Trophoblast cell (in vitro differentiated cells and primary cell): Measurements from ENCODE around the gene NFATC2.
A peak's percentile ranks its signal among the peaks of the same experiment; 100 is the strongest.
"Not testable (repeated sequence)": the region's sequence is repeated elsewhere in the genome, so short reads cannot be mapped to it uniquely, and the experiment has no call there.

Experiments used
- DNase-seq, 2 donors: peaks; one replicate each; pipeline ENCODE4 v3.0.0-alpha.2; 2016
- H2AFZ ChIP-seq: 2 replicates; pipeline ENCODE4 v1.6.1; 2013; ENCODE audit warnings: low read length, moderate library complexity, mild to moderate bottlenecking; ENCODE audit not compliant: insufficient read depth, poor library complexity
- H2AK5ac ChIP-seq: 2 replicates; pipeline ENCODE4 v1.6.1; 2013; ENCODE audit warnings: mild to moderate bottlenecking, low read length
- H2BK120ac ChIP-seq: 2 replicates; pipeline ENCODE4 v1.6.1; 2013; ENCODE audit warnings: low read length, mild to moderate bottlenecking, moderate library complexity; ENCODE audit not compliant: insufficient read depth, poor library complexity
- H2BK12ac ChIP-seq: 2 replicates; pipeline ENCODE4 v1.6.1; 2013; ENCODE audit warnings: mild to moderate bottlenecking, low read length, moderate library complexity
- H2BK5ac ChIP-seq: 2 replicates; pipeline ENCODE4 v1.6.1; 2013; ENCODE audit warnings: low read length, low read depth, moderate library complexity, mild to moderate bottlenecking; ENCODE audit not compliant: poor library complexity
- H3K14ac ChIP-seq: 2 replicates; pipeline ENCODE4 v1.6.1; 2013; ENCODE audit warnings: mild to moderate bottlenecking, low read length
- H3K18ac ChIP-seq: 2 replicates; pipeline ENCODE4 v1.6.1; 2013; ENCODE audit warnings: mild to moderate bottlenecking, low read length
- H3K23ac ChIP-seq: 2 replicates; pipeline ENCODE4 v1.6.1; 2013; ENCODE audit warnings: low read length
- H3K27ac ChIP-seq: 2 replicates; pipeline ENCODE4 v1.5.1; 2013; ENCODE audit warnings: low read depth, mild to moderate bottlenecking, inconsistent platforms, low read length, moderate library complexity
- H3K27me3 ChIP-seq: 2 replicates; pipeline ENCODE4 v1.6.1; 2013; ENCODE audit warnings: inconsistent platforms, mild to moderate bottlenecking, low read length, moderate library complexity; ENCODE audit not compliant: insufficient read depth
- H3K36me3 ChIP-seq, 2 experiments: 1 replicate in 1 of 2; 2 replicates in 1 of 2; pipeline ENCODE4 v1.6.1; 2013; ENCODE audit warnings: low read length in 2 of 2, mild to moderate bottlenecking in 2 of 2, moderate library complexity in 1 of 2; ENCODE audit not compliant: insufficient read depth in 2 of 2, control insufficient read depth in 1 of 2
- H3K4ac ChIP-seq: 2 replicates; pipeline ENCODE4 v1.6.1; 2013; ENCODE audit warnings: low read depth, mild to moderate bottlenecking, low read length, moderate library complexity
- H3K4me1 ChIP-seq, 2 experiments: 1 replicate in 1 of 2; 2 replicates in 1 of 2; pipeline ENCODE4 v1.6.1; 2013; ENCODE audit warnings: low read length in 2 of 2, mild to moderate bottlenecking in 2 of 2, moderate library complexity in 1 of 2; ENCODE audit not compliant: insufficient read depth in 2 of 2, control insufficient read depth in 1 of 2
- H3K4me2 ChIP-seq: 2 replicates; pipeline ENCODE4 v1.6.1; 2013; ENCODE audit warnings: inconsistent platforms, mild to moderate bottlenecking, low read length, moderate library complexity
- H3K4me3 ChIP-seq: 2 replicates; pipeline ENCODE4 v1.5.1; 2013; ENCODE audit warnings: mild to moderate bottlenecking, low read depth, low read length, inconsistent platforms
- H3K79me1 ChIP-seq: one replicate; pipeline ENCODE4 v1.6.1; 2013; ENCODE audit warnings: low read length
- H3K79me2 ChIP-seq: 2 replicates; pipeline ENCODE4 v1.6.1; 2013; ENCODE audit warnings: low read length, mild to moderate bottlenecking; ENCODE audit not compliant: control insufficient read depth, insufficient read depth, poor library complexity
- H3K9ac ChIP-seq: 2 replicates; pipeline ENCODE4 v1.6.1; 2013; ENCODE audit warnings: mild to moderate bottlenecking, low read length
- H3K9me3 ChIP-seq: 2 replicates; pipeline ENCODE4 v1.6.1; 2013; ENCODE audit warnings: low read depth, mild to moderate bottlenecking, control low read depth, inconsistent platforms, low read length; ENCODE audit not compliant: insufficient read depth
- H4K12ac ChIP-seq: 2 replicates; pipeline ENCODE4 v1.6.1; 2013; ENCODE audit warnings: low read depth, mild to moderate bottlenecking, low read length, moderate library complexity
- H4K8ac ChIP-seq: 2 replicates; pipeline ENCODE4 v1.6.1; 2013; ENCODE audit warnings: low read depth, mild to moderate bottlenecking, low read length, moderate library complexity
- H4K91ac ChIP-seq: one replicate; pipeline ENCODE4 v1.6.1; 2013; ENCODE audit warnings: low read depth, mild to moderate bottlenecking, low read length, moderate library complexity
- WGBS: extraction: QIAGEN DNeasy Blood & Tissue Kit; methylation state at CpG from one replicate; pipeline ENCODE4 v1.1.7; 2013; ENCODE audit warnings: missing lambda C conversion rate; ENCODE audit not compliant: insufficient read length, insufficient coverage; ENCODE audit errors: extremely low coverage; 5-methylcytosine and 5-hydroxymethylcytosine counted together

Gene NFATC2

GRCh38 chr20:51463560-51463959 is 79.0 kb downstream of the NFATC2 start:
- no peak overlapping the region for H3K18ac ChIP-seq
- no peak overlapping the region for H4K91ac ChIP-seq
- peaks cover 7 to 12% of the 10 kb centered on the region in 2 experiments for H3K36me3 ChIP-seq
- H4K8ac ChIP-seq = no peak overlapping the region
- no peak overlapping the region for H3K4me2 ChIP-seq
- no peak overlapping the region for H4K12ac ChIP-seq
- no peaks in the 10 kb centered on the region for H3K9me3 ChIP-seq
- no CpG with 5 or more reads among the region's 8 CpGs for WGBS
- DNase-seq = no peak
- H3K14ac ChIP-seq = no peak overlapping the region
- H3K4me1 ChIP-seq = peaks cover 8 to 10% of the 10 kb centered on the region in 2 experiments
- H3K79me1 ChIP-seq = peaks cover 2% of the 10 kb centered on the region
- no peak overlapping the region for H3K23ac ChIP-seq
- no peak overlapping the region for H3K9ac ChIP-seq
- H3K27ac ChIP-seq = no peak overlapping the region
- no peak overlapping the region for H2BK5ac ChIP-seq
- no peaks in the 10 kb centered on the region for H3K27me3 ChIP-seq
- no peak overlapping the region for H2AFZ ChIP-seq
- no peak overlapping the region for H3K4ac ChIP-seq
- no peak overlapping the region for H2BK120ac ChIP-seq
- H2AK5ac ChIP-seq = no peak overlapping the region
- no peaks in the 10 kb centered on the region for H3K79me2 ChIP-seq
- H3K4me3 ChIP-seq = no peak overlapping the region
- no peak overlapping the region for H2BK12ac ChIP-seq

DNA sequence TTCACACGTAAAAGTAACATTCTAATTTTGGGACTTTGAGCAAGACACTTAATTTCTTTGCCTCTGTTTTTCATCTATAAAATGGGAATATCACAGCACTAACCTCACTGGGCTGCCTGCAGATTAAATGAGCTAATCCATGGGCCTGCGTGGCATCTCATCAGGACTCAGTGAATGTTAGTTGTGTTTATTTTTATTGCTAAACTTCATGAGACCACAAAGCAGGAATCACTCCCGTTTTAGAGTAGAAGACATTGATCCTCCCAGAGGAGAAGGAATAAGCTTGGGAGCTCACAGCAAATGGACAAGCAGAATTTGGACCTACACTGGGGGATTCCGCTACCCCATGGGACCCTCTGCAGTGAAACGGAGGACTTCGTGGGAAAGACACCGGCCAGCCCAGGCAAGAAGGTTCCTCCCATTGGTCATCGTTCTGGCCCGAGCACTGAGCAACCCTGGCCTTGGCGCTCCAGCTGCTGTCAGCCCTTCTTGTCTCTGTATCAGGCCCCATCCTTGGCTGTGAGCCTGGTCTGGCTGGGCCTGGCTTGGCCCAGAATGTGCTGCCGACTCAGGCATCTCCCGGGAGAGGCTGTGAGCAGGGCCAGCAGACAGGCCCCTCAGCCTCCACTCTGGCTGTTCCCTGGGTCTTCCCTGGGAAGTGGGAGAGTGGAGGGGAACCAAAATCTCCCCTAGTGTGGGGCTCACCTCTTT is 79.8 kb downstream of the NFATC2 start:
- Histone ChIP-seq H3K23ac (no peak overlapping the region), H4K8ac (peak overlapping the region; percentile 2), H3K79me2 (no peaks in the 10 kb centered on the region), H2AK5ac (peak overlapping the region; percentile 89), H2BK12ac (peak overlapping the region; percentile 28), H3K4ac (peak overlapping the region; percentile 5), H3K27me3 (no peaks in the 10 kb centered on the region), H3K36me3 (peaks cover 7 to 9% of the 10 kb centered on the region in 2 experiments), H2BK120ac (no peak overlapping the region), H3K4me2 (no peak overlapping the region), H3K4me3 (no peak overlapping the region), H4K91ac (peak overlapping the region; percentile 22), H2AFZ (no peak overlapping the region), H3K79me1 (peaks cover 2% of the 10 kb centered on the region), H3K9ac (no peak overlapping the region), H3K14ac (peak overlapping the region; percentile 55), H3K4me1 (peaks cover 8 to 10% of the 10 kb centered on the region in 2 experiments), H3K18ac (peak overlapping the region; percentile 15), H3K9me3 (no peaks in the 10 kb centered on the region), H2BK5ac (no peak overlapping the region), H4K12ac (no peak overlapping the region), H3K27ac (no peak overlapping the region)
- WGBS = no CpG with 5 or more reads among the region's 12 CpGs
- DNase-seq = no peak

- not testable (repeated sequence) for H3K18ac ChIP-seq, H3K27ac ChIP-seq, H4K12ac ChIP-seq, H3K79me1 ChIP-seq, H3K4me2 ChIP-seq, H3K4me3 ChIP-seq, H3K14ac ChIP-seq, H2BK120ac ChIP-seq, H2AK5ac ChIP-seq, H3K27me3 ChIP-seq, H3K9me3 ChIP-seq, H2AFZ ChIP-seq, H2BK12ac ChIP-seq, H3K23ac ChIP-seq, H4K91ac ChIP-seq, H4K8ac ChIP-seq, H3K79me2 ChIP-seq, H3K9ac ChIP-seq, H3K36me3 ChIP-seq, H3K4ac ChIP-seq, H2BK5ac ChIP-seq
- peaks cover 13 to 15% of the 10 kb centered on the region in 2 experiments for H3K4me1 ChIP-seq
- no CpG with 5 or more reads among the region's 5 CpGs for WGBS
- DNase-seq = peak; percentile 41 to 57
Observed at GRCh38 chr20:51461846-51462245, 80.7 kb downstream of the NFATC2 start.

DNA sequence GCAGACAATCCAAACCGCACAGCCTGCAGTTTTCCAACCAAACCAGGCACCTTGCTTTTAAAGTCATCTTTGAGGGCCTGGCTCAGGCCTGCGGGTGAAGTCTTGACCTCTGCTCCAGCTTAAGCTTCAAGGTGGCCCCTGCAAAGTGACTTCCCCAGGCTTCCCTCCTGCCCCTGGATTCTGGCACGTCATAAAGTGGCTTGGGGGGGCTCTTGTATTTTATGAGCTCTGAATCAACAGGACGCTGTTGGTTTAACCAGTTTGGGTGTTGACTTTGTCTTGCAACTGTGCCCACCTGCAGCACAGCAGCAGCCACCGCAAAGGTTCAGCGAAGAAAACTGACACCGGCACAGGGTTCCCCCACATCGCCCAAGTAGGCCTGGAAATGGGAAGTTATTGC is 81.2 kb downstream of the NFATC2 start:
- no peak overlapping the region for H2BK5ac ChIP-seq
- H3K9ac ChIP-seq = no peak overlapping the region
- H3K14ac ChIP-seq = no peak overlapping the region
- DNase-seq = no peak
- no peak overlapping the region for H2BK12ac ChIP-seq
- H2AFZ ChIP-seq = no peak overlapping the region
- H2BK120ac ChIP-seq = no peak overlapping the region
- H3K9me3 ChIP-seq = no peaks in the 10 kb centered on the region
- H3K79me1 ChIP-seq = peaks cover 6% of the 10 kb centered on the region
- H3K23ac ChIP-seq = no peak overlapping the region
- no peak overlapping the region for H3K18ac ChIP-seq
- no peak overlapping the region for H2AK5ac ChIP-seq
- H3K4me1 ChIP-seq = peaks cover 17 to 19% of the 10 kb centered on the region in 2 experiments
- no CpG with 5 or more reads among the region's 8 CpGs for whole genome bisulfite sequencing
- no peak overlapping the region for H4K8ac ChIP-seq
- H3K79me2 ChIP-seq = peaks cover 4% of the 10 kb centered on the region
- no peak overlapping the region for H3K4me2 ChIP-seq
- H4K12ac ChIP-seq = no peak overlapping the region
- H3K4me3 ChIP-seq = no peak overlapping the region
- no peak overlapping the region for H3K4ac ChIP-seq
- peaks cover 7 to 9% of the 10 kb centered on the region in 2 experiments for H3K36me3 ChIP-seq
- no peak overlapping the region for H4K91ac ChIP-seq
- H3K27me3 ChIP-seq = no peaks in the 10 kb centered on the region
- no peak overlapping the region for H3K27ac ChIP-seq
